Astrocyte of the cerebellum (primary cell): ENCODE results near the gene PHC2.

ENCODE experiments used
- DNase-seq: peaks from one replicate; pipeline ENCODE4 v3.0.0-alpha.2; 2011; ENCODE audit warnings: low read depth
- H3K4me3 ChIP-seq: 2 replicates; pipeline ENCODE4 v1.5.1; 2011; ENCODE audit warnings: mild to moderate bottlenecking, low read depth, low read length, moderate library complexity
- CTCF ChIP-seq: IDR thresholded peaks from 2 replicates; pipeline ENCODE4 v1.5.1; 2012; ENCODE audit warnings: low read length, low read depth, moderate library complexity, mild to moderate bottlenecking; ENCODE audit errors: missing control alignments
- in situ Hi-C: cut with HindIII; loops from 2 replicates; pipeline ENCODE4 v1.10.0; 2017; ENCODE audit warnings: low sequenced_read_pairs

PHC2 gene

GRCh38 chr1:33276573-33277298, 154.2 kb downstream of the PHC2 start:
- DNase-seq = no peak
- H3K4me3 ChIP-seq = no peak overlapping the region
- in situ Hi-C loops = no loop called here
- TF ChIP-seq CTCF = no peak

- in situ Hi-C loops = no loop called here
- no peak overlapping the region for H3K4me3 ChIP-seq
- no peak for DNase-seq
- no peak for TF ChIP-seq CTCF
Observed at GRCh38 chr1:33275706-33276572, 155.0 kb downstream of the PHC2 start.

DNA sequence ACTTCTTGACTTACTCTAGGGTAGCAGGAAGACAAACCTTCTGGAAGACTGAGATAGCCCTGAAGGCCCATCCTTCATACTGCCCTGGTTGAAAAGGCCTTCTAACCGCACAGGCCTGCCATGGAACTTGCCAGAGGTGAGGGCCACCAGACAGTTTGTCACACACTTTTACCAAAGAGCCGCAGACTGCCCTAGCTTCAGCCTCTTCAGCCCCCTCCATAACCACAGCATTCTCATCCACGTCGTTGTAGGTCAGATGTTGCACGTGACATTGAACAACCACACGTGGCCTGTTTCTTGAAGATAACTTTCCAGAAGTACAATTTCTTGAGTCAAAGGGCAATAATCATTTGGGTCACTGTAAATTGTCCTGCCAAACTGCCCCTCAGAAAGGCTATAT, 155.7 kb downstream of the PHC2 start:
- no peak for DNase-seq
- in situ Hi-C loops = no loop called here
- no peak overlapping the region for H3K4me3 ChIP-seq
- no peak for TF ChIP-seq CTCF

GRCh38 chr1:33274446-33274845, 156.4 kb downstream of the PHC2 start:
- no peak for DNase-seq
- H3K4me3 ChIP-seq = no peak overlapping the region
- in situ Hi-C loops = no loop called here
- no peak for TF ChIP-seq CTCF

GRCh38 chr1:33273961-33274371, 156.9 kb downstream of the PHC2 start:
- in situ Hi-C loops = no loop called here
- TF ChIP-seq CTCF = no peak
- DNase-seq = no peak
- H3K4me3 ChIP-seq = no peak overlapping the region
